ENCODE results near the gene MBD4. TPM values are rescaled to one million over a fixed set of nuclear protein-coding genes. Genes with fewer than 3 reads are reported as not detected.

Gene MBD4
- total and polyA plus RNA-seq, 5 experiments from 2014 or later, result 33.6 to 61.1 (median 40.0) TPM

DNA sequence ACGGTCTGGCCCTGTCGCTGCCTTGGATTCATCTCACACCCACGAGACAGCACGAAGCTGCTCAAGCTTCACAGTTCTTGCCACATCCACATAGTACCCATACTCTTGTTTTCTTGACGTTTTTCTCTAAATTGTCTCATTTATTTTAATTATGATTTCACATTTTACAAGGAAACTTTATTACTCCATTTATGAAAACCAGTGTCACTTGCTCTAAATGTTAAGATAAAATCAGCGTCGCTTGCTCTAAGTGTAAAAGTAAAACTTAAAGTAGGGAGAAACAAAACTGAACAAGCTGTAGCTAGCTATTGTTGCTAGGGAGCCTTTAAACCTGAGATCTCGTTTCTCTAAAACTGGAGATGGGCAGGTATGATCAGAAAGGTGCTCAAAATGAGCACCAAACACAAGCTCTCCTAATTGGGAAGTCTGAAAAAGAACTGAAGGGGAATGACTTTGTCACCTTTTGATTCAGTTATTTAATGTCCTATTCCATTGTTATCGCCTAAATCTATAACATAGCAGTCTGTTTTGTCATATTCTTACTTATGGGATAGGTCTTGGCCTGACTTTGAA, 956 bp upstream of the MBD4 start:
- H3K27me3 Mint-ChIP-seq, result no peaks in the 10 kb centered on the region
- H3K4me1 Mint-ChIP-seq, result peaks cover 29 to 77% (median 60%) of the 10 kb centered on the region in 4 donors
- peaks cover 0 to 24% (median 6%) of the 10 kb centered on the region in 3 donors for H3K36me3 Mint-ChIP-seq
- POLR2A ChIA-PET, result interaction anchor here (0.6 to 3.9 kb wide), 8 partner anchors 10 to 165 kb away, joined by 3 to 34 read pairs (median 6); partner anchors contain the start of gene EFCAB12
- H3K4me3 Mint-ChIP-seq, result peak overlapping the region; percentile 90 to 99 (median 96)
- ATAC-seq (peak in 1 of 2 donors; percentile 53), DNase-seq (no peak)
- H3K27ac Mint-ChIP-seq, result peak overlapping the region; percentile 95 to 99 (median 98)
- H3K9me3 Mint-ChIP-seq, result peaks cover 0 to 2% (median 0%) of the 10 kb centered on the region in 9 donors

DNA sequence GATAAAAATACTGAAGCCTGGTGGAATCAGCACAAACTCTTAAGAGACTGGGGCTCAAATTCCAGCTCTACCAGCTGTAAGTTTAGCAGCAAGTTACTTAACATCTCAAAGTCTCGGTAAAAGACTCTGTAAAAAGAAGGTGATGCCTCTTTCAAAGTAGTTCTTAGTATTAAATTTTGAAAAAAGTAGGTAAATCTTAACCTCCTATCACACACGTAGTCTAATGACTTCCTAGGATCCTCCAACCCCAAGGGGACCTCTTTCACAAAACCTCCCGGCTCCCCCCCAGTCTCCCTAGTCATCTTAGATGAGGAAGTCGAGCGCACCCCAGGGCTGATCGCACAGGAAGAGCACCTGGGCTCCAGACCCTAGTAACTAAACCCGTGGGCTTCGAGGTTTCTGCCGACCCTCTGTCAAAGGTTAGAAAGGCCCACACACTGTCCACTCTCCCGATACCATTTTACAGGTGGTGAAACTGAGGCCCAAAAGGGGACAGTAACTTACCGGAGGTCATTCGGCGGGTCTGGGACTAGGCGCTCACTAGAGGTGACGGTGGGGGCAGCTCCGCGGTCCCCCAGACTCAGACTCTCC, 427 bp downstream of the MBD4 start:
- Mint-ChIP-seq H3K9me3 (peaks cover 0 to 2% (median 0%) of the 10 kb centered on the region in 9 donors), H3K27me3 (no peaks in the 10 kb centered on the region), H3K4me3 (peak overlapping the region; percentile 90 to 99 (median 96)), H3K36me3 (peaks cover 0 to 35% (median 6%) of the 10 kb centered on the region in 3 donors), H3K27ac (peak overlapping the region; percentile 95 to 99 (median 98)), H3K4me1 (peaks cover 30 to 90% (median 72%) of the 10 kb centered on the region in 4 donors)
- DNase-seq (peak in 6 of 10 donors; percentile 14 to 71 (median 30)), ATAC-seq (peak; percentile 7)
- POLR2A ChIA-PET, result interaction anchor here (0.6 to 3.9 kb wide), 11 partner anchors 8 to 822 kb away, joined by 3 to 34 read pairs (median 5); partner anchors contain the start of gene EFCAB12

DNA sequence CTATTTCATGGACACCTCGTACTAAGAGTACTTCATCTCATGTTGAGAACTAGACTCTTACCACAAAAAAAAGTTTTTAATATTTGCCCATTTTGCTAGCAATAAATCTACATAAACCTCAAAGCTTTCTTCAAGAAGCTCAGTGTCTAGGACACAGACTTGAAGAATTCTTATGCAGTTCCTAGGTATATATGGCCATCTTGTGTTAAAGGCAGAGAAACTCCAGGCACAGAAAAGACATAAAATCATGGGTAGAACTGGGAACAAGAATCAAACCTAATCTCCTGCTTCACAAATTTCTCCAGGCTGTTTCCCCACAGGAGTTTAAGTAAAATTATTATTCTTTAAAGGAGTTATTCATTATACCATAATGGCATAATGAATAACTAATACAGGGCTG, 4.4 kb downstream of the MBD4 start:
- Mint-ChIP-seq H3K4me3 (peak overlapping the region in 4 of 10 donors; percentile 16 to 72 (median 27)), H3K4me1 (peaks cover 21 to 64% (median 53%) of the 10 kb centered on the region in 4 donors), H3K9me3 (peaks cover 0 to 2% (median 0%) of the 10 kb centered on the region in 9 donors), H3K36me3 (peaks cover 6 to 73% (median 10%) of the 10 kb centered on the region in 3 donors), H3K27me3 (no peaks in the 10 kb centered on the region), H3K27ac (peak overlapping the region in 5 of 10 donors; percentile 8 to 77 (median 42))
- DNase-seq (no peak), ATAC-seq (no peak)
- POLR2A ChIA-PET, result no interaction called here

DNA sequence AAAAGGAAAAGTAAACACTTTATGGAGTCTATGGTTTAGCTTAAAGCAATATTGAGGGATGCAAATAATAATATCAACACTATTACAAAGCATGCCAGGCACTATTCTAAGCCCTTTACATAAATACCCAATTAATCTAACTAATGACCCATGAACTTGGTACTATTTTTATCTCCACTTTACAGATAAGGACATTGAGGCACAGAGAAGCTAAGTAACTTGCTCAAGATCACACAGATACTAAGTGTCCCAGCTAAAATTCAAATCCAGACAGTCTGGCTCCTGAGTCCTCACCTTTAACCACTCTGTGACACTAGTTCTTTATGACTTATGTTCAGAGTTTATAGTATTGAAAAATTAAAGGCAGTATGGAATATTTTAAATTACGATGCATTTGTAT, 5.6 kb downstream of the MBD4 start:
- peaks cover 6 to 73% (median 10%) of the 10 kb centered on the region in 3 donors for H3K36me3 Mint-ChIP-seq
- DNase-seq (no peak), ATAC-seq (no peak)
- no peak overlapping the region for H3K4me3 Mint-ChIP-seq
- H3K27ac Mint-ChIP-seq, result peak overlapping the region in 3 of 10 donors; percentile 7 to 77 (median 33)
- no peaks in the 10 kb centered on the region for H3K27me3 Mint-ChIP-seq
- peaks cover 20 to 61% (median 53%) of the 10 kb centered on the region in 4 donors for H3K4me1 Mint-ChIP-seq
- POLR2A ChIA-PET, result no interaction called here
- H3K9me3 Mint-ChIP-seq, result no peaks in the 10 kb centered on the region

DNA sequence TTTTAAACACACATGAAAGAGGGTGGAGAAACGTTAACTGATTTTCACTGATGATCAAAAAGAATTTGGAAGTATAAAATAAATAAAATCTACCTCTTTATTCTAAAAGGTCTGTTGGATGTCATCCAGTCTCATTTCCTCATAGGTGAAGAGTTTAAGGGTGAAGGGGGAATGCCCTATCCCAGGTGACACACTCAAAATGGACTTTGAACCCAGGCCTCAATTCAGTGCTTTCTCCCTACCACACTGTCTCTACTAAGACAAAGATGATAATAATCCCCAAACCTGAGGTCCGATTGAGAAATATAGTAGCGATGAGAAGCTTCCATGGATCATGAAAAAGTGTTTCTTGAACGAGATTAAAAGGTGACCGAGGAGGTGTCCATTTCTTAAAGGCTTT, 6.2 kb downstream of the MBD4 start:
- Mint-ChIP-seq H3K4me3 (no peak overlapping the region), H3K36me3 (peaks cover 6 to 73% (median 10%) of the 10 kb centered on the region in 3 donors), H3K9me3 (no peaks in the 10 kb centered on the region), H3K4me1 (peaks cover 22 to 61% (median 54%) of the 10 kb centered on the region in 4 donors), H3K27ac (peak overlapping the region in 2 of 10 donors; percentile 9 to 77), H3K27me3 (no peaks in the 10 kb centered on the region)
- POLR2A ChIA-PET, result no interaction called here
- no peak for DNase-seq
- no peak for ATAC-seq

DNA sequence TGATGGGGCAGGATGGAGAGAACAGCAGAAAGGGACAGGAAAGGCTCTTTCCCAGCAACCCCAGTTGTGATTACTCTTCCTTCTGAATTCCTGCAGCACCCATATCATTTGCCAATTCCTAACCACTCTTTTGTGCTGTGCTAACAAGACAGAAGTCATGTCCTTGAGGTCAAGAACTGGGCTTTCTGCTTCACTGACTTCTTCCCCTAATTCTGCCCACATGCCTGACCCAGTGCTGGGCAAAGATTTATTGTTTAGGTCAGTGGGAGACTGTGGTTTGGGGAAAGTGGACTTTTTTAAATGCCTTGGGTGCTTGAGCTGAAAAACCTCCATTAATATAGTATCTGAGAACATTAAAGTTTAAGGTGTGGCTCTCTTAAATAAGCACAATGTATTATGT, 7.1 kb downstream of the MBD4 start:
- Mint-ChIP-seq H3K36me3 (peaks cover 6 to 68% (median 10%) of the 10 kb centered on the region in 3 donors), H3K27me3 (no peaks in the 10 kb centered on the region), H3K4me3 (no peak overlapping the region), H3K4me1 (peaks cover 27 to 61% (median 54%) of the 10 kb centered on the region in 4 donors), H3K9me3 (no peaks in the 10 kb centered on the region), H3K27ac (peak overlapping the region in 1 of 10 donors; percentile 9)
- POLR2A ChIA-PET, result no interaction called here
- DNase-seq, result no peak
- no peak for ATAC-seq

DNA sequence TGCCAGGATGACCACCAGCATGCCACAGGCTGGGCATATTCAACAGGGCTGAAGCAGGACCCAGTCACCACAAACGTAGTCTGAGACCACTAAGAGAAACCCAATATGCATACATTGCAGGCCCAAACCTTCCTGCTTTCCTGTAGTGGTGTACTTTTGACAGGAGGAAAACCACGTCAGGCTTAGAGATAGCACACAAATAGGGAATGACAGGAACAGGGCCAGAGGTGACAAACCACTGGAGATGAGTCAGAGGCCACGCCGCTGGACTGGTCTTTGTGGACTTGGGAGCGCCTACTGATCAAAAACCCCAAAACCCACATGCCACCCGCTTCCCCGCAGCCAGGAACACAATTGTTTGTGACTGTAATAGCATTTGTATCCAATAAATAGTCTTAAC, 7.7 kb downstream of the MBD4 start:
- no peaks in the 10 kb centered on the region for H3K27me3 Mint-ChIP-seq
- no peaks in the 10 kb centered on the region for H3K9me3 Mint-ChIP-seq
- peaks cover 5 to 62% (median 10%) of the 10 kb centered on the region in 3 donors for H3K36me3 Mint-ChIP-seq
- ATAC-seq, result no peak
- POLR2A ChIA-PET, result interaction anchor here (1.7 kb wide), 1 partner anchor 8 kb away, joined by 5 read pairs; the partner anchor contains the start of genes IFT122 and MBD4
- no peak overlapping the region for H3K4me3 Mint-ChIP-seq
- no peak for DNase-seq
- peaks cover 26 to 61% (median 55%) of the 10 kb centered on the region in 4 donors for H3K4me1 Mint-ChIP-seq
- H3K27ac Mint-ChIP-seq, result no peak overlapping the region

DNA sequence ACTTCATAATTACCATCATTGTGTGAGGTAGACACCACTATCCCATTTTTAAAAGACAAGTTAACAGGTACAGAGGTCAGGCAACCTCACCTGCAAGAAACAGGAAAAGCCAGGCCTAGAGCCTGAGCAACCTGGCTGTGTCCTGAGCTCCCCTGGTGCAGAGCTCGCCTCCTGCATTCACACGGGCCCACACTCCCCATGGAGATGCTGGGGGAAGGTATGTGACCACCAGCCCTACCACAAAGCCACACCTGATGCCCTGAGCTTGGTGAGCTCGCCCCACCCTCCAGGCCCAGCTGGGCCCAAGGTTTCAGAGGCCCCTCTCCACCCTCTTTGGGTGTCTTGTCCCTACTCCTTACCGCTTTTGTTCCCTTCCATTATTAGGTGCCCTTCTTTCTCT, 10.1 kb downstream of the MBD4 start:
- H3K36me3 Mint-ChIP-seq, result peaks cover 0 to 42% (median 10%) of the 10 kb centered on the region in 3 donors
- H3K27ac Mint-ChIP-seq, result peak overlapping the region in 7 of 10 donors; percentile 20 to 94 (median 81)
- peak overlapping the region in 2 of 10 donors; percentile 52 to 57 for H3K4me3 Mint-ChIP-seq
- peaks cover 0 to 3% (median 0%) of the 10 kb centered on the region in 5 donors for H3K27me3 Mint-ChIP-seq
- peaks cover 16 to 37% (median 32%) of the 10 kb centered on the region in 4 donors for H3K4me1 Mint-ChIP-seq
- DNase-seq, result no peak
- no peaks in the 10 kb centered on the region for H3K9me3 Mint-ChIP-seq
- ATAC-seq, result no peak
- POLR2A ChIA-PET, result interaction anchor here (0.5 to 4.6 kb wide), 3 partner anchors 10 to 114 kb away, joined by 3 to 34 read pairs (median 7); partner anchors contain the start of genes IFT122 and MBD4

DNA sequence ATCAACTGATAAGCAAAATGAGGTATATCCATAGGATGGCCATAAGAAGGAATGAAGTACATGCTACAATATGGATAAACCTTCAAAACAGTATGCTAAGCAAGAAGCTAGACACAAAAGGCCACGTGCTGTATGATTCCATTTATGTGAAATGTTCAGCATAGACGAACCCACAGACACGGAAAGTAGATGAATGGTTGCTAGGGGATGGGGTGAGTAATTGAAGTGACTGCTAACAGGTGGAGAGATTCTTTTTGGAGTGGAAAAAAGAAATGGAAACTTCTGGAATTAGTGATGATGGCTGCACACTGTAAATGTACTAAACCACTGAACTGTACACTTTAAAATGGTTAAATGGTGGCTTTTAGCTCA, 10.7 kb downstream of the MBD4 start:
- peaks cover 0 to 5% (median 0%) of the 10 kb centered on the region in 9 donors for H3K9me3 Mint-ChIP-seq
- DNase-seq, result no peak
- no peak for ATAC-seq
- peaks cover 17 to 38% (median 30%) of the 10 kb centered on the region in 4 donors for H3K4me1 Mint-ChIP-seq
- peaks cover 0 to 3% (median 0%) of the 10 kb centered on the region in 5 donors for H3K27me3 Mint-ChIP-seq
- peaks cover 0 to 38% (median 10%) of the 10 kb centered on the region in 3 donors for H3K36me3 Mint-ChIP-seq
- POLR2A ChIA-PET, result interaction anchor here (1.9 to 4.6 kb wide), 2 partner anchors 11 to 113 kb away, joined by 7 to 34 read pairs; partner anchors contain the start of genes IFT122 and MBD4
- peak overlapping the region in 9 of 10 donors; percentile 69 to 94 (median 83) for H3K27ac Mint-ChIP-seq
- peak overlapping the region; percentile 24 to 89 (median 85) for H3K4me3 Mint-ChIP-seq

DNA sequence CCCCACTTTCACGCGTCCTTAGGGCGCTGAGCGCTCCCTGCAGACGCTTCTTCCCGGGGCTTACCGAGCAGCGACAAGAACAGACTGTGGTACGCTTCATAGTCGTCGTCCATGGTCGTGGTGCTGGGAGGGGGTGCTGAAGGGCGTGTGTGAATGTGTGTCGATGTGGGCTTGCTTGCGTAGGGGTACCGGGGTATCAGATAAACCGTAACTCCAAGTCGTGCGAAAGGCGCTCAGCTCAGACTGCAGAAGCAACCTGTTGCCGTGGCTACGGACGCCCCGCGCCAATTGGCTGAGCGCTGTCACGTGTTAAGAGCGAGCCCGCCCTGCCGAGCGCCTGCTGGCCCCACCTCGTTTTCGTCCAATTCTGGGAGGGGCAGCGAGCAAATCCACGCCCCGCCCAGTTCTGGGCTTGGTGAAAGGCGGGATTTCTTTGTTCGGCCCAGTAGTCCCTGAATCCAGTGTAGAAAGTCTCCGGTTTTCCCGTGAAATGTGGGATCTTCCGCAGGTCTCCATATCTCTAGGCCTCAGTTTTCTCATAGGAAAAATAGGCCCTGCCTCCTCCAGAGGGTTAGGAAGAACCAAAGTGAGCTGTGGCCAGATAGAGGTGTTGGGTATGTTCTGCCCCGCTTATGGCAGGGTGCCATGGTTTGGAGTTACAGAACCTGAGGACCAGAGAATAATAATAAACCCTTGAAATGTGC, 11.2 kb downstream of the MBD4 start, which contains the start of gene EFCAB12:
Gene EFCAB12 (minus strand): TSS at position 261 of the 704 bp plus-strand sequence. CDS start 148 bp downstream, at position 113.
- H3K36me3 Mint-ChIP-seq, result peaks cover 0 to 32% (median 10%) of the 10 kb centered on the region in 3 donors
- H3K4me1 Mint-ChIP-seq, result peaks cover 20 to 39% (median 31%) of the 10 kb centered on the region in 4 donors
- H3K27ac Mint-ChIP-seq, result peak within 1 kb of the TSS; percentile 69 to 94 (median 83)
- peak within 1 kb of the TSS; percentile 74 to 93 (median 86) for H3K4me3 Mint-ChIP-seq
- H3K9me3 Mint-ChIP-seq, result peaks cover 0 to 5% (median 0%) of the 10 kb centered on the region in 9 donors
- DNase-seq (peak; percentile 83 to 95 (median 87)), ATAC-seq (peak; percentile 96 to 97)
- POLR2A ChIA-PET, result interaction anchor here (0.6 to 4.6 kb wide), 3 partner anchors 11 to 242 kb away, joined by 3 to 34 read pairs (median 7); partner anchors contain the start of genes IFT122 and MBD4
- peaks cover 0 to 3% (median 0%) of the 10 kb centered on the region in 5 donors for H3K27me3 Mint-ChIP-seq

DNA sequence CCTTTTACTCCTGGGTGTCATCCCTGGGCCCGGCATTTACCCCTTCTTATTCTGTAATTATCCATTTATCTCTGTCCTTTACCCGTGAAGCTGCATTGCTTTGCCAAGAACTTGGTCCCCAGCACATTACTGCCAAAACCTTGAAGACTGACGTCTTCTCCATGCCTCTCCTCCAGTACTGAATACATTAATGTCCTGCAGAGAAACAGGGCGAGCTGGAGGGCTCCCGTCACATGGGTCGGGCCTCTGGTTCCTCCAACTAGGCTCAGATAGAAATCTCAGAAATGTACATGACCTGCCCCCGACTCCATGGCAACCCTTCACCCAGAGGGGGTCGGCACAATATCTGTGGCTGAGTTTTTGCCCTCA, 11.8 kb downstream of the MBD4 start:
- H3K36me3 Mint-ChIP-seq, result peaks cover 0 to 27% (median 7%) of the 10 kb centered on the region in 3 donors
- POLR2A ChIA-PET, result interaction anchor here (0.6 to 4.6 kb wide), 3 partner anchors 12 to 241 kb away, joined by 3 to 34 read pairs (median 7); partner anchors contain the start of genes IFT122 and MBD4
- DNase-seq, result no peak
- peaks cover 0 to 3% (median 0%) of the 10 kb centered on the region in 5 donors for H3K27me3 Mint-ChIP-seq
- H3K27ac Mint-ChIP-seq, result peak overlapping the region in 9 of 10 donors; percentile 69 to 94 (median 83)
- H3K4me1 Mint-ChIP-seq, result peaks cover 20 to 39% (median 31%) of the 10 kb centered on the region in 4 donors
- no peak for ATAC-seq
- H3K4me3 Mint-ChIP-seq, result peak overlapping the region; percentile 74 to 93 (median 86)
- peaks cover 0 to 5% (median 0%) of the 10 kb centered on the region in 9 donors for H3K9me3 Mint-ChIP-seq

All from naive thymus-derived CD8-positive, alpha-beta T cell (primary cell).